ENCODE data around the gene ECM2.

Gene ECM2

DNA sequence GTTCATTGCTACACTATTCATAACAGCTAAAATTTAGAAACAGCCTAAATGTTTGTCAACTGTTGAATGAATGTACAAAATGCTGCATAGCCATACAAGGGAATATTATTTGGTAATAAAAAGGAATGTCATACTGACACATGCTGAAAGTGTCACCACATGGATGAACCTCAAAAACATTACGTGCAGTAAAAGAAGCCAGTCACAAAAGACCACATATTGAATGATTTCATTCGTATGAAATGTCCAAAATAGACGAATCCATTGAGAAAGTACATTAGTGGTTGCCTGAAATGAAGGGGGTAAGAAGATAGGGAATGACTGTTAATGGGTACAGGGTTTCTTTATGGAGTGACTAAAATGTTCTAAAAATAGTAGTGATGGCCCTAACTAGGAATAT, 11.6 kb upstream of the ECM2 start:
- TF ChIP-seq TAF1 (IDR thresholded peaks at IDR 0.05; ENCODE audit: borderline replicate concordance, insufficient read depth, low read length) (no peak), FOXP2 (optimal IDR thresholded peaks at IDR 0.05; ENCODE audit: borderline replicate concordance, extremely low read depth, extremely low read length, insufficient read depth) (no peak)

DNA sequence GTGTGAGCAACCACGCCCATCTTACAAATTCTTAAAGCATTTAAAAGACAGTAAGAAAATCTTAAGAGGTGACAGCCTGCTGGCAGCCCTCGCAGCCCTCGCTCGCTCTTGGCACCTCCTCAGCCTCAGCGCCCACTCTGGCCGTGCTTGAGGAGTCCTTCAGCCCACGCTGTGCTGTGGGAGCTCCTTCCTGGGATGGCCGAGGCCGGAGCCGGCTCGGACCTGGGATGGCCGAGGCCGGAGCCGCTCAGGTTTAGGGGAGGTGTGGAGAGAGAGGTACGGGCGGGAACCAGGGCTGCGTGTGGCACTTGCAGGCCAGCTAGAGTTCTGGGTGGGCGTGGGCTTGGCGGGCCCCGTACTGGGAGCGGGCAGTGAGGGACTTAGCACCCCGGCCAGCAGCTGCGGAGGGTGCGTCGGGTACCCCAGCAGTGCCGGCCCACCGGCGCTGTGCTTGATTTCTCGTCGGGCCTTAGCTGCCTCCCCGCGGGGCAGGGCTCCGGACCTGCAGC, 9.3 kb upstream of the ECM2 start:
- TF ChIP-seq FOXP2 (optimal IDR thresholded peaks at IDR 0.05; ENCODE audit: borderline replicate concordance, extremely low read depth, extremely low read length, insufficient read depth) (no peak), SIN3A (IDR thresholded peaks at IDR 0.05; ENCODE audit: borderline replicate concordance, insufficient read depth, low read length) (no peak), POLR2AphosphoS5 (IDR thresholded peaks at IDR 0.05; ENCODE audit: low read depth, low read length) (no peak), TAF1 (IDR thresholded peaks at IDR 0.05; ENCODE audit: borderline replicate concordance, insufficient read depth, low read length) (no peak)
- TF ChIP-seq, protein P1, sequence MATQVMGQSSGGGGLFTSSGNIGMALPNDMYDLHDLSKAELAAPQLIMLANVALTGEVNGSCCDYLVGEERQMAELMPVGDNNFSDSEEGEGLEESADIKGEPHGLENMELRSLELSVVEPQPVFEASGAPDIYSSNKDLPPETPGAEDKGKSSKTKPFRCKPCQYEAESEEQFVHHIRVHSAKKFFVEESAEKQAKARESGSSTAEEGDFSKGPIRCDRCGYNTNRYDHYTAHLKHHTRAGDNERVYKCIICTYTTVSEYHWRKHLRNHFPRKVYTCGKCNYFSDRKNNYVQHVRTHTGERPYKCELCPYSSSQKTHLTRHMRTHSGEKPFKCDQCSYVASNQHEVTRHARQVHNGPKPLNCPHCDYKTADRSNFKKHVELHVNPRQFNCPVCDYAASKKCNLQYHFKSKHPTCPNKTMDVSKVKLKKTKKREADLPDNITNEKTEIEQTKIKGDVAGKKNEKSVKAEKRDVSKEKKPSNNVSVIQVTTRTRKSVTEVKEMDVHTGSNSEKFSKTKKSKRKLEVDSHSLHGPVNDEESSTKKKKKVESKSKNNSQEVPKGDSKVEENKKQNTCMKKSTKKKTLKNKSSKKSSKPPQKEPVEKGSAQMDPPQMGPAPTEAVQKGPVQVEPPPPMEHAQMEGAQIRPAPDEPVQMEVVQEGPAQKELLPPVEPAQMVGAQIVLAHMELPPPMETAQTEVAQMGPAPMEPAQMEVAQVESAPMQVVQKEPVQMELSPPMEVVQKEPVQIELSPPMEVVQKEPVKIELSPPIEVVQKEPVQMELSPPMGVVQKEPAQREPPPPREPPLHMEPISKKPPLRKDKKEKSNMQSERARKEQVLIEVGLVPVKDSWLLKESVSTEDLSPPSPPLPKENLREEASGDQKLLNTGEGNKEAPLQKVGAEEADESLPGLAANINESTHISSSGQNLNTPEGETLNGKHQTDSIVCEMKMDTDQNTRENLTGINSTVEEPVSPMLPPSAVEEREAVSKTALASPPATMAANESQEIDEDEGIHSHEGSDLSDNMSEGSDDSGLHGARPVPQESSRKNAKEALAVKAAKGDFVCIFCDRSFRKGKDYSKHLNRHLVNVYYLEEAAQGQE (IDR thresholded peaks at IDR 0.05; ENCODE audit: insufficient read depth in 1 of 2, low read depth in 2 of 2, low read length in 2 of 2), result no peak

DNA sequence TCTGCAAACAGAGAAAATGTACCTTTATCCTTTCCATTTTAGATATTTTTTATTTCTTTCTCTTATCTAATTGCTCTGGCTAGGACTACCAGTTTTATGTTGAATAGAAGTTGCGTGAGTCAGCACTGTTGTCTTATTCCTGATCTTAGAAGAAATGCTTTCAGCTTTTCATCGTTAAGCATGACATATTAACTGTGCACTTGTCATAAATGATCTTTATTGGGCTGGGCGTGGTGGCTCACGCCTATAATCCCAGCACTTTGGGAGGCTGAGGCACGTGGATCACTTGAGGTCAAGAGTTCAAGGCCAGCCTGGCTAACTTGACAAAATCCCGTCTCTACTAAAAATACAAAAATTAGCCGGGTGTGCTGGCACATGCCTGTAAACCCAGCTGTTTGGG, 8.2 kb upstream of the ECM2 start:
- TF ChIP-seq TAF1 (IDR thresholded peaks at IDR 0.05; ENCODE audit: borderline replicate concordance, insufficient read depth, low read length), result no peak
- no peak for TF ChIP-seq FOXP2 (optimal IDR thresholded peaks at IDR 0.05; ENCODE audit: borderline replicate concordance, extremely low read depth, extremely low read length, insufficient read depth)
- TF ChIP-seq, protein P1 (IDR thresholded peaks at IDR 0.05; ENCODE audit: insufficient read depth in 1 of 2, low read depth in 2 of 2, low read length in 2 of 2), result no peak
- no peak for TF ChIP-seq POLR2AphosphoS5 (IDR thresholded peaks at IDR 0.05; ENCODE audit: low read depth, low read length)
- no peak for TF ChIP-seq SIN3A (IDR thresholded peaks at IDR 0.05; ENCODE audit: borderline replicate concordance, insufficient read depth, low read length)

DNA sequence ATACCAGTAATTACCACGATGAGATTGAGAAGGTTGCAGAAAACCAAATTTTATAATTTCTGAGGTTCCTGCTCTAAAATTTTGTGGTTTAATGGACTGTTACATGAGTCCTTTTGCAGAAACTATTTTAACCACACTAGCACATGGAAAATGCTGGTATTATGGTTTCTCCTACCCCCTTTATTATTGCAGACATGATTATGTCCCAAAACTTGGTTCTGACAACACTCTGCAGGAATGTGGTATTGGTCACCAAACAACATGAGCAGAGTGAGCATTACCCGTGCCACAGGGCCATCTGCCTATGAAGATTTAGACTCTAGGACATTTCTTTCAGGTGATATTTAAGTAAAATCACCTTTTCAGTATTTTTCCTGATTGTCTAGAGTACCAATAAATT, 2.8 kb upstream of the ECM2 start:
- TF ChIP-seq POLR2AphosphoS5 (IDR thresholded peaks at IDR 0.05; ENCODE audit: low read depth, low read length), result no peak
- no peak for TF ChIP-seq FOXP2 (optimal IDR thresholded peaks at IDR 0.05; ENCODE audit: borderline replicate concordance, extremely low read depth, extremely low read length, insufficient read depth)
- TF ChIP-seq TAF1 (IDR thresholded peaks at IDR 0.05; ENCODE audit: borderline replicate concordance, insufficient read depth, low read length), result no peak
- TF ChIP-seq SIN3A (IDR thresholded peaks at IDR 0.05; ENCODE audit: borderline replicate concordance, insufficient read depth, low read length), result no peak
- TF ChIP-seq, protein P1 (IDR thresholded peaks at IDR 0.05; ENCODE audit: insufficient read depth in 1 of 2, low read depth in 2 of 2, low read length in 2 of 2), result no peak

DNA sequence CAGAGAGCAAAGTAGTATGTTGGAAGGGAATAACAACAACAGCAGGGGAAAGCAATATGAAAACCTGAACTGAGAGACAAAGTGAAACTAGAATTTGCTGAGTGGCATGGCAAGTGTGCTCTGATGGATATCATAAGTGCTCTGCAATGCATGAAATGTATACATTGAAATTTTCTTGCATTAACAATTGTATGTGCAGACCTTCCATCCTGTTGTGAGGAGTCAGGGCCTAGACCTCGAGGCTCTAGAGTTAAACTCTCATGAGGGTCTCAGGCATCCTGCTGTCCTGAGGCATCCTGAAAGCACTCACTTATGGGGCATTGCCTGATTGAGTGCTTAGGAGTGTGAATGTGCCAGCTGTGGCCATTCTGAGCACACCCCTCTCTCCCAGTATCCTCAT, 1.1 kb downstream of the ECM2 start:
- TF ChIP-seq SIN3A (IDR thresholded peaks at IDR 0.05; ENCODE audit: borderline replicate concordance, insufficient read depth, low read length) (no peak), FOXP2 (optimal IDR thresholded peaks at IDR 0.05; ENCODE audit: borderline replicate concordance, extremely low read depth, extremely low read length, insufficient read depth) (no peak), POLR2AphosphoS5 (IDR thresholded peaks at IDR 0.05; ENCODE audit: low read depth, low read length) (no peak), TAF1 (IDR thresholded peaks at IDR 0.05; ENCODE audit: borderline replicate concordance, insufficient read depth, low read length) (no peak)
- TF ChIP-seq, protein P1 (IDR thresholded peaks at IDR 0.05; ENCODE audit: insufficient read depth in 1 of 2, low read depth in 2 of 2, low read length in 2 of 2), result no peak

Data from PFSK-1 (cell line).